Measurements from ENCODE around the gene TTC22.
"Not testable (repeated sequence)": the region's sequence is repeated elsewhere in the genome, so short reads cannot be mapped to it uniquely, and the experiment has no call there.

The TTC22 gene

DNA sequence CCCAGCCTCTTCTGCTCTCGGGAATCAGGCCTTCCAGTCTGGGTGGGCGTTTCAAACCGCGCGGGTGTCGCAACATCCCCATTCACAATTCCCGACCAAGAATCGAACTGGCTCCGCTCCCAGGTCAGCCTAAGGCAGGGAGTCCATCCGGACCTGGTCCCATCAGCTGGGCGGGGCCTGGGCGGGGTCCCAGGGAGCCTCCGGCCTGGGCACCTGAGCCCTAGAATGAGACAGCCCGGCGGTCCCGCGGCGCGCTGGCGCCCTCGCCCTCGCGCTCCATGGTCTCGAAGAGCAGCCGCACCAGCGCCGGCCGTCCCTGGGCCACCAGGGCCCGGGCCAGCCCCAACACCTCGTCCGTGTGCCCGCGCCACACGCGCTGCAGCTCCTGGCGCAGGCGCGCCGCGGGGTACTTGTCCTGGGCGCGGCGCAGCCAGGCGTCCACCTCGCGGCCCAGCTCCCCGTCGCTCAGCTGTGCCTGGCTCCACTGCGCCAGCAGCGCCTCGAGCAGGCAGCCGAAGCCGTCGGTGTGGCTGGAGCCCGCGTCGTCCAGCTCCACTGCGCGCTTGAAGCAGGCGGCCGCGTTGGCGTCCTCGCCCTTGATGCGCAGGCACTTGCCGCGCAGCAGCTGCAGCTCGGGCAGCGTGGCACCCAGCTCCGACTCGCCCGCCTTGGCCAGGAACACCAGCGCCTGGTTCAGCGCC, 19.9 kb downstream of the TTC22 start:
- DNase-seq, result no peak

DNA sequence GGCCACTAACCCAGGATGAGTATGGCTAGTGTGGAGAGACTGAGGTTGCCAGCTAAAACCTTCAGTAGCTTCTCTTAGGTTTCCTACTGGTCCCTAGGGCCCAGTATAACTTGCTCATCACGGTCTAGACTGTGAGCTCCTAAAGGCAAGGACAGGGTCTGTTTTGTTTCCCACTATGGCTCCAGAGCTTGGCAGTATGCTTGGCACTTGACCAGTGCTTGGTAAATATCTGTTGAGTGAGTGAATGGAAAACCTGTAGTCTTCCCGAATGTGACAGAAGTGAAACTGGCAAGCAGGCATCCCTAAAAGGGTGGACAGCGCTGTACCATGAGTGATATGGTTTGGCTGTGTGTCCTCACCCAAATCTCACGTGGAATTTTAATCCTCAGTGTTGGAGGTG, 23.7 kb downstream of the TTC22 start:
- no peak for DNase-seq

DNA sequence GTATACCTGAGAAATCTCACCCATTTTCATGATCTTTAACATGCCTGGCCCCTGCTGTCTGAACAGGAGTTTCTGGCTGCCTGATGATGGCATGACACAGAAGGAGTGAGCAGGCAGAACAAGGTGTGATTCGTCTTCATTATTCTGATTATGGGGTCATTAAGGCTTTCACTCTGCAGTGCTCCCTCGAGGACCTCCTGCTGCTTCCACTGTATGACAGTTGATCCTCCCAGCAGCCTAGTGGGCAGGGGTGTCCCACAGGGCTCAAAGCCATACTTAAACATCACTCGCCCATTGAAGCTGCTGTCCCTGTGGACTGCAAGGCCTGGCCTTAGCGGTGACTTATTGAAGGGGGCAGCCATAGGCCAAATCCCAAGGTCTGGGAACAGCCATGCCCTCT, 24.1 kb downstream of the TTC22 start:
- no peak for DNase-seq

DNA sequence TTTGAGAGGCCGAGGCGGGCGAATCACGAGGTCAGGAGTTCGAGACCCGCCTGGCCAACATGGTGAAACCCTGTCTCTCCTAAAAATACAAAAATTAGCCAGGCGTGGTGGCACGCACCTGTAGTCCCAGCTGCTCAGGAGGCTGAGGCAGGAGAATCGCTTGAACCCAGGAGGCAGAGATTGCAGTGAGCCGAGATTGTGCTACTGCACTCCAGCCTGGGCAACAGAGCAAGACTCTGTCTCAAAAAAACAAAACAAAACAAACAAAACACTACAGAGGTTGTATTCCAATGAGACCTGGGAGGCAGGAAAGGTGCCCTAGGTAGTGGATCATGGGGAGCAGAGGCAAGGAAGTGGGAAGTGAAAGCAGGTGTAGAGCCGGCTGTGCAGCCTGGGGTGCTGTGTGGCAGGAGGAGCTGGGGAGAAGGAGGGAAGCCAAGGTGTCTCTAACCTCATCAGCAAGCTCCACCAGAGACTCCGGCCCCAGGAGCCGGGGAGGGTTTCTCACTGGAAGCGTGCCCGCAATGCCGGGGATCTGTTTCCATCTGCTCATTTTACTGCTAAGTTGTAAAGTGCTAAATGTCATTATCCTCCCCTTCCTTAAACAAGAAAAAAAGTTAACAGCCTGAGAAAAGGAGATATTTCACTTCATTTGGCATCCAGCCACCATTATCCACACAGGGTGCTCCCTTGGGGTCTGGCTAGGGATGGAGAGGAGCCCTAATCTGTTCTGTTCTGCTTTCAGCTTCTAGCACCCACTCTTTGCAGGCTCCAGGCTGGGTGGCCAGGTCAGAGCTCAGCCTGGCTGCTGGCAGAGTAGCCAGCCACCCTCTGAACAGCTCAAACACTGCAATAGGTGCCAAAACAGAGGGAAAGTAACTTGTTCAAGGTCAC, 25.0 kb downstream of the TTC22 start:
- DNase-seq, result not testable (repeated sequence)

DNA sequence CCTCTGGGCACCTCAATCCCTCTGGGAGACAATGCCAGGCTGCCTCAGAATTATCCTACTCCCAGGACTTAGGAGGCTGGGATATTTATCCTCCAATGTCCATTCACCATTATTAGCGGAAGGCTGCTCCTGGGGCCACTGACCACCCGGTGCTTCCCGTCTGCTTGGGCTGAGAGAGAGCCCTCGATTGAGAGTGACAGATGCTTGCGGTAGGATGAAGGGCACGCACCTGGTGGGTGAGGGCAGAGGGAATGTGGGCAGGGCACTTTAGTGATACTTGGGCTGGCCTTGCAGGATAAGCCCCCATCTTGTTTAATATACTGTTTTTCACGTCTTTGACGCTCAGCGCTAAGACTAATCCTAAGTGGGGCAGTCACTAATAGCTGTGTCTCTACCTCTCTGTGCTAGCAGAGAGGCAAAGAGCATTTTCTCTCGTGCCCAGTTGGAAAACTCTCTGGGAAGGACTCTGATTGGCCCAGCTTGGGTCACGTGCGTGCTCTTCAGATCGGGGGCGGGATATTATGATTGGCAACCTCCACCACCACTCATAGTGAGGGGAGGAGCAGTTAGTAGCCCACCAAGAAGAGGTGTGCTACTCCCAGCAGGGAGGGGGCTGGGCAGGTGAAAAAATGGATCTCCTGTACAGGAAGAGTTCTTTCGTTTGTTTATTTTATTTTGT, 26.2 kb downstream of the TTC22 start:
- DNase-seq, result no peak

DNA sequence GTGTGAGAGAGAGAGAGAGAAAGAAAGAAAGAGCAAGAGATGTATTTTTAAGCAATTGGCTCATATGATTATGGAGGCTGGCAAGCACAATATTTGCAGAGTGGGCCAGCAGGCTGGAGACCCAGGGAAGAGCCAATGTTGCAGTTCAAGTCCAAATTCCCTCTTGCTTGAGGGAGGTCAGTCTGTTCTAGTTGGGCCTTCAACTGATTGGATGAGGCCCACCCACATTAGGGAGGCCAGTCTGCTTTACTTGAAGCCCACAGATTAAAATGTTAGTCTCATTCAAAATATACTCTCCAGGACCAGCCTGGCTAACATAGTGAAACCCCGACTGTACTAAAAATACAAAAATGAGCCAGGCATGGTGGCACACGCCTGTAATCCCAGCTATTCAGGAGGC, 28.2 kb downstream of the TTC22 start:
- DNase-seq, result no peak

DNA sequence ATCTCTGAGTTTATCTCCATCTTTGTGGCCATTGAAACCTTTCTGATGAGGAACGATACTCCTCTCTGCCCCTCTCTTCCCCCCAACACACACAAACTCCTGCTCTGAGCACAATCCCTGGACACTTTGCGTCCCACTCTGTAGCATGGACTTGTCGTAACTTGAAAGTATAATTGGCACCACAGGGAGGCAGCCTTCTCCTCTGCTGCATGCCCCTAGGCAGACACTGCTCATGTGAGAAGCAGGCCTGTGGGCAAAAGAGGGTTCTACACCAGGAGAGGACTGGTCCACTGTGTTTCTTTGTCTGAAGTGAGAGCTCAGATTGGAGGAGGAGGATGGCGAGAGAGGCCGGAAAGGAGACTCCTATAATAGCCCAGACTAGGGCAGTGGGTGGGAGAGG, 33.0 kb downstream of the TTC22 start:
- DNase-seq, result no peak

DNA sequence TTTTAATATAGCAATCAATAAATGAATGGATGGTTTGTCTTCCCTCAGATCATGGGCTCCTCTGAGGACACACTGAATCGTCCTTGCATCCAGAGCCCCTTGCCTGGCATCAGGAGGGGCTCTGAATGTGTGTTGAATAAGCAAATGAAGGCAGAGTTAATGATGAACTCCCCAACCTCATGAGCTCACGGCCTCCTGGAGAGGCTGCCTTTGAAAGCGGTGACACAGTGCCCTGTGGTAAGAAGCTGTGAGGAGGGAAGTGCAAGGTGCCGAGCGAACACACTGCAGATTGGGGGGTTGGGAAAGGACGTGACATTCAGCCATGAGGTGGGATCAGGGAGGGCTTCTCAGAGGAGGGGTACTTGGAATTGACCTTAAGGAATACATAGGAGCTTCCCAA, 33.6 kb downstream of the TTC22 start:
- no peak for DNase-seq

DNA sequence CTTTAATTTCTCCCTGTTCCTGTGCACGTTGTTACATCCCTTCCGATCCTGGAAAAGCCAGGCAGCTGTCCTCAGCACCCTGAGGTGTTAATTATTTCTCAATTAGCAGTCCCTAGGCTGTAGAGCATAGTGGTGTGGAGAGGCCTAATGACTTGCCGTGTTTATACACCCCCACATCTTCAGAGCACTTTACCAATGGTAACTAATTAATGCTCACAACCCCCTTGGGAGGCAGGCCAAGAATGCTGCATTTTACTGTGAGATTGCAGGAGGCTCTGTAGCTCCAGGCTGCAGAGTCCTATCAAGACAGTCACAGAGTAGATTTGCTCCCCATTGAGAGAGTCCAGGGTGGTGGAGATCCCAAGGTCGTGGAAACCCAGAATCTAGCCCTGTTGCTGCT, 34.4 kb downstream of the TTC22 start:
- no peak for DNase-seq

DNA sequence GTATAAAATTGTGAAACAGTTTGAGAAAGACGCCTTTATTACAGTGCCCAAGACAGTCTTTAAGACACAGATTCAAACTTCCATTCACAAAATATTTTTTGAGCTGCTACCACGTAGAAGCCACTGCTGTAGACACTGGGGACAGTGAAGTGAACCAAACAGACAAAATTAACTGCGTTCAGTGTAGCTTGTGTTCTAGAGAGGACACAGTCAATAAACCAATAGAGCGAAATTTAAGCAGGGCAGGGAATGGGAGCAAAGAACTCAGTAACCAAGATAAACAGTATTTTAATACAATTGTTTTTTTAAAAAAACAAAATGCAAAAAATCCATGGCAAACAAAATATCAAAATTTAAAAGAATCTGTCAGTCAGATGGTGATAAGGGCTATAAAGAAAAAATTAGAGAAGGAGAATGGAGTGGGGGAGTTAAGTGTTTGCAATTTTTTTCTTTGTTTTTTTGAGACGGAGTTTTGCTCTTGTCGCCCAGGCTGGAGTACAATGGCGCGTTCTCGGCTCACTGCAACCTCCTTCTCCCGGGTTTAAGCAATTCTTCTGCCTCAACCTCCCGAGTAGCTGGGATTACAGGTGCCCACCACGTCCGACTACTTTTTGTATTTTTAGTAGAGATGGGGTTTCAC, 36.1 kb downstream of the TTC22 start:
- no peak for DNase-seq

DNA sequence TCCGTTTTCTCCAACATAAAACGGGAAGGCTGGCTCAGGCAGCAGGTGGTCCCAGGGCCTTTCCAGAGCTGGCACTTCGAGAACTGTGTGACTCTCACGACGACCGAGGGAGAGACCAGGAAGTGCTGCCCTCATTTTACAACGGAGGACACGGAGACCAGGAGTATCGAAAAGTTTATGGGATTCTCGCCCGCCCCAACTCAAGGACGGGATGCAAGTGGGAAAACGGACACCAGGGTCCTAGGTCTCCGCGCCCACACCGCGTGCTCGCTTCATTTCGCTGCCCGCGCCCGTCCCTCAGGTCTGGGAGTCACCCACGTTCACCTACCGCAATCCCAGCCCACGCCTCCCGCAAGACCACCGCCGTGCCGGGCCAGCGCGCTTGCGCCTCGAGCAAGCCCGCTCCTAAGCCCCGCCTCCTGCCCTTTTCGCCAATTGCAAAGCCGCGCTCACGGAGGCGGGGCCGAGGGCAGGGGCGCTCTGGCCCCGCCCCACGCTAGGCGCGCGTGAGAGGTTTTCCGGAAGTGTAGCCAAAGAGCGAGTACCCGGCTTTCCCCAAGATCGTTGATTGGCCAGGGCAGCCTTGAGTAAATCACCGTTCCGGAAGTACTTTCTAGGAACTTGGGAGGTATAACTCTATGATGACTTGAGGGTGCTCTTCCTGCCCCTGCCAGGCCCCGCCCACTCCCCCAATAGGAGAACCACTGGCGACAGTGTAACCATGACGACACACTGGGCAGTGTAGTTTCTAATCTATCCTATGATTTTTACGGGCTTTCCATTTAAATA, 36.8 kb downstream of the TTC22 start, which contains the start of gene PARS2:
PARS2 (minus strand) TSS at position 391 of the 789 bp plus-strand sequence. CDS start 5,362 bp downstream, outside the sequence.
- DNase-seq, result peak; percentile 90 to 92 (median 91)

DNA sequence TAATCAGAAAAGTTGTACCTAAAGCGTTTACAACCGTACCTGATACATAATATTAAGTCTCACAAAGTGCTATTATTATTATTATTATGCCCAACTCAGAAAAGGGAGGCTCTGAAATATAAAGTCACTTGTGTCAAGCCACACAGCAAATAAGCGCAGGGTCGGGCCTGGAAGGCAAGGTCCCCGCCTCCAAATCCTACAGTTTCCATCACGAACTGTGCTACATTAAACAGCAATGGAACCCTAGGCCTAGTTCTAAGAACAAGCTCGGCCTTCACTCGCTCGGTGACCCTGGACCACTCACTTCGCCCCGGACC, 37.3 kb downstream of the TTC22 start:
- no peak for DNase-seq

DNA sequence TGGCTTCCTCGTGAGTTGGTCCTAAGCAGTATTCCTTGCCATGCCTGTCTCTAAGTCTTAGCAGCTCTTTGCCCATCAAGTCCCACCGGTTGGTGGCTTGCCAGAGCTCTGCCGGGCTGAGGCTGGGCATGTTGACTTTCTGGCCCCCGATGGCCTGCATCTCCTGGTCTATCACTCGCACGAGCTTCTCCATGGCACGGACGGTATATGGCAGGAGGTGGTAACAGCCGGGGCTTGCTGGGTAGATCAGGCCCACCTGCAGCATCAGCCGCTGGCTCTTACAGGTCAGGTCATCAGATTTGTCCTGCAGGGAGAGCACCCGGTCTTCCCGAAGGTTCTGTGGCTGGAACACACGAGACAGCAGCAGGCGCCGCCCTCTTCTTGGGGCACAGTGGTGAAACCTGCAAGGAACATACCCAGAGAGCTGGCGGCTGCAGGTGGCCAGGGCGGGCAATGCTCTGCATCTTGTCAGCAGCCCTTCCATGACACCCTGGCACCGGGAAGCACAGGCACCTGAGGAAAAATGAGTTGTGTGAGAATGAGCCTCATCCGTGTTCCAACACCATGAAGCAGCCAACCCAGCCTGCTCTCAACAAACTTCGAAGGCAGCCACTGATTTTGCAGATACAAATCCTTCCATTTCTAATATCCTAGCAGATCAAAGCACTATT, 42.3 kb downstream of the TTC22 start:
- no peak for DNase-seq

DNA sequence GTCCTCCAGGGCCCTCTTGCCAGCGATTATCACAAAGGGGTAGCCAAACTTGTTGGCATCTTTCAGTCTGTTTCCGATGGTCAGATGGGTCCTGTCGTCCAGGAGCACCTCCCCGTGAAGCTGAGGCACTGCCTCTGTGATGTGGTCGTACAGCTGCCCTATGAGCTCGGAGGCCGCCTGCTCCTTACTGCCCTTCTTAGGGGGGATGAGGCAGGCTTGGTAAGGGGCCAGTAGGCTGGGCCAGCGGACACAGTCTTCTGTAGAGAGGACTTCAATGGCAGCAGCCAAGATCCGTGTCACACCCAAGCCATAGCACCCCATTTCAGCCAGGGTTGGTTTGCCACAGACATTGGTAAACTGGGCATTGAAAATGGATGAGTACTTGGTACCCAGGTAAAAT, 43.3 kb downstream of the TTC22 start:
- no peak for DNase-seq

DNA sequence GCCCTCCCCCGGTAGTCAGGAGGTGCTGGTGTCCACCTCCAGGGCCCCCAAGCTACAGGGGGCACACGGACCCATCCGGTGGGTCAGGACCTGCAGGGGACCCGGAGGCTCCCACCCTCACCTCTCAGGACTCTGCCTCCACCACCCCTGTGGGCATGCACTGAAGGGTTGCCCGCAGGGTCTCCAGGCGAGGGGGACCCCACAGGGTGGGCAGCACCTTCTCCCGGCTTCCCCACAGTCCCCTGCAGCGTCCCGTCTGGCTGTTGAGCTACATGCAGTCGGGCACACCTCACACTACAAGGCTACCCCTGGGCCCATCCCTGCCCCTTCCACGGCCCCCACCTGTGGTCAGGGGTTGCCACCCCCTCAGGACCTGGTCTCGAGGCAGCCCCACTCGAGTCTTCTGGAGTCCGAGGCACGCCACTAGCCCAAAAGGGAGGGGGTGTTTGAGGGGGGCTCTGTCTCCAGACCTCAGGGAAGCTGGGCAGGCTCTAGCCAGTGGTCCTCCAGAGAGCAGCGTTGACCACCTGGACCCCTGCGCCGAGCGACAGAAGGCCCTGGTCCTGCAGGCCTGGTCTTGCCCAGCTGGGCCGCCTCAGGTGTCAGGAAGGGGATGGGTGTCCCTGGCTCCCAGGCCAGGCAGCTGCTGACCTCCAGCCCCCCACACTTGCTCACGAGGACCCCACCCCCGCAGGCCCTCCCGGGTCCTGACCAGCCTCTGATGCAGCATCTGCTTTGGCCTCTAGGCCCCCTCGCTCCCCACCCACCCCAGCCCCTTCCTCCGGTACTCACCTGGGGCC, 46.4 kb downstream of the TTC22 start:
- DNase-seq, result no peak

DNA sequence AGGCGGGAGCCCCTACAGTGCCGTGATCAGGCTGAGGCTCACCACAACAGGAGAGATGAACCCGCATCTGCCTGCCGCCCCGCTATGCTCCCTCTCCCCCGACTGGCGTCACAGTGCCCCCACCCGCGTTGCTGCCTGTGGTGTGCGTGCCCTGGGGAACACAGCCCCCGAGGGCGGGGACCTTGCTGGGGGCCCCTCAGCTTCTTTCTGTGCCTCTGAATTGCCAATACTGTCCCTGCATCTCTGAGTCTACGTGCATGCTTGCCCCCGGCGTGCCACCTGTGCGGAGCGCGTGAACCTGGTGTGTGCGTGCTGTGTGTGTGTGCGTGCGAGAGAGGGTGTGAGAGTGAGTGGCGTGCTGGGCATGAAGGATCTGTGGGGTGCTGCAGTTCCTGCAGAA, 47.1 kb downstream of the TTC22 start:
- no peak for DNase-seq

DNA sequence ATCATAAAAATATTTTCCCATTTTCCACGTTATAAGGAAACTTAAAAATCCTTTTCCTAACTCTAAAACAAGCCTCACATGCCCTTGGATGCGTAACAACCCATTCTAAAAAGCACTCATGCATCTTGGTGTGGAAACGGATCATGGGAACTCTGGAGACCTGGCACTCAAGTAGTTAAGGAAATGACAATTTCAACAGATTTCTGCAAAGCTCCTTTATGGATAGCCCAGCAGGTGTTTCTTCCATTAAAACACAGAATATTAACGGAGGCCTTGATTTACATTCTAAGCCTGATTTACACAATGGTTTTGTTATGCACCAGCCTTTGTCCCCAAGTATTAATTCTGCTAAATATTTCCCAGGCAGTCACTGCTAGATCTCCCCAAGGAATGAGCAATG, 49.7 kb downstream of the TTC22 start:
- no peak for DNase-seq

DNA sequence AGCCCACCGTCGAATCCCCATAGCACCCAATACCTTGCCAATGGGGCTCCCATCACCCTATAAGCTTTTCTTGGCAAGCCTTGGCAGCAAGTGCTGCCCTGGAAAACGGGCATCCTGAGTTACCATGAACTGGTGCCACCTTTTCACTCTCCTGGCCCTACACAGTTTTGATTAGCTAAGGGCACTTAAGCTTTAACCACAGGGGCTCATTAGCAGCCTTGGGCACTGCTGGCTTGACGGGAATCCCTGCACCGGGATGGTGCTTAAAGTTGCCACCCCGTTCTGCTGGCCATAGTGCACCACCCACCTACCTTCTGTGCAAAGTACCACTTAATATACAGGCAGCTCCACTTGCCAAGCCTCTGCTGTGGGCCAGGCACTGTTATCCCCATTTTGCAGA, 50.5 kb downstream of the TTC22 start:
- DNase-seq, result no peak

DNA sequence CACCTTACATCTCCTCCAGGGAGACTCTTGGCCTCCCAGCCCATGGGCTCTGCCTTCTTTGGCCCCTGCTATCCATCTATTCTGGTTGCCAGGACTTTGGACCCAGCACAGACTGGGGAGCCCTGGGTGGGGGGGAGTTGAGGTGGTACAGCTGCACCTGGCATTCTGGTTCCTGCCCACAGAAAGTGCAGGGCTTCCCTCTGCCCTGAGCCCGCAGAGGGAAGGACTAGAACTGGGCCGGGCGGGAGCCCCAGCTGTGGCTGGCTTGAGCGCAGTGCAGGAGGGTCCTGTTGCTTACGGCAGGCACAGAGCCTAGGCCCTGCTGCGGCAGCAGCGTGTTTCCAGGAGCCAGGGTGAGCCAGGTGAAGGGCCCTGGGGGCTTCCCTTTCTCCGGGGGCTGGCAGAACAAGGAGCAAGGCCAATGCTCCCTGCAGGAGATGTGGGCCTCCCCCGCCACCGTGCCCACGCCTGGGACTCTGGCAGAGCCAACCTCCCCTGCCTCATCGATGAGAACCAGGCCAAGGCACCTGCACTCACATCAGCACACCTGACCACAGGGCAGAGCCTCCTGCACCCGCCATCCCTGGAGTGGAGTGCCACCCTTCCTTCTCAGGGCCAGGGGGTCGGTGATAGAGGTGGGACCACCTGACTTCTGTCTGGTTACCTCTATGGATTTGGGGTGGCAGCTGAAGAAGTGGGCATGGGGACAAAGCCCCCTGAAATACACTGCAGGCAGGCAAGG, 52.9 kb downstream of the TTC22 start:
- no peak for DNase-seq

DNA sequence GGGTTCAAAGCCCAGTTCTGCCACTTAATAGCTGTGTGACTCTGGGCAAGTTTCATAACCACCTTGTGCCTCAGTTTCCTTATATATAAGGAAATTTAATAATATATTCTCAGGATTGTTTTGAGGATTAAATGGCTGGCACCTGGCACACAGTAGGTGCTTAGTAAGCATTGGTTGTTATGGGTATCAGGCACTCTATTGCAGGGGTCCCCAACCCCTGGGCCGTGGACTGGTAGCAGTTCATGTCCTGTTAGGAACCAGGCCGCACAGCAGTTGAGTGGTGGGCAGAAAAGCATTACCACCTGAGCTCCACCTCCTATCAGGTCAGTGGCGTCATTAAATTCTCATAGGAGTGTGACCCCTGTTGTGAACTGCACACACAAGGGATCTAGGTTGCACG, 55.3 kb downstream of the TTC22 start:
- DNase-seq, result no peak
